ENCODE results near the gene TBX18.

Gene TBX18

DNA sequence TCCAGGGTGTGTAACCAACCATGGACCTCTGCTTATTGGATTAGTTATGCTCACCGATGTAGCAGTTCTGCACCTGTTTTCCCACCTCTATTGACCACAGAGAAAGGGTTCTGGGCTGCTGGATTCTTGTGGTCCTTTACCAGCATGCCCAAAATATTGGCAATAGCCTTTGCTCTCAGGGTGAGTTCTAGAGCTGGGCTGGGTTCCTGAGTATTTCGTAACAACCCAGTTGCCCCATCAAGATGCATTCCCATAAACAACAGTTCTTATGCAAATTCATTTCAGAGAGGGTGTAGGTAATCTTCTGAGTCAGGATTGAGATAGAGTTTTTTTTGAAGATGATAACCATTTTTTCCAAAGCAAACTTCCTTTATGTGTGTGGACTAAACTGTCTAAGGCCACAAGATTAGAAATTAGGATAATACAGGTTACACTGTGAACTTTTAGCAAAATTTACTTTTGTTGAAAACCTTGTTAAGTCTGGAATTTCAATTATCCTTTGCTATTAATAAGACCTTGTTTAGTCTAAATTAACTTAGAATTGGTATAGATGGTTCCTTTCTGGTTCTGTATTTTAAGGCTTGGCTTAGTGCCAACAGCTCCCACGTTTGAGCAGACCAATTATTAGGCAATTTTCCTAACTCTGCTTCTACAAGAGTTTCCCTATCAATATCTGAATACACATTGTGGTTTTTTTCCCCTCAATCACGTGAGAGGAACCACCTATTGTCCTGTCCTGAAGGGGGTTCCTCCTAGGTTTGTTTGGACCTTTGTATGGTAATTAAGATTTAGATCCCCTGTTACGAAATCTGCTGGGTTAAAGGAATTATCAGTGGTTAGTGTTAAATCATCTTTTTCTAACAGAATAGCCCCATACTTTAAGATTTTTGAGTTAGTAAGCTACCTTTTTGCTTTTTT, 46.1 kb downstream of the TBX18 start:
- Histone ChIP-seq H3K27me3 (ENCODE audit: control insufficient read depth, insufficient read depth, low read length) (no peaks in the 10 kb centered on the region), H3K9me3 (ENCODE audit: control insufficient read depth, low read length) (no peaks in the 10 kb centered on the region), H3K4me1 (no peaks in the 10 kb centered on the region), H3K9ac (no peak overlapping the region), H3K4me2 (ENCODE audit: low read length) (no peak overlapping the region), H2AFZ (no peak overlapping the region), H3K36me3 (ENCODE audit: control insufficient read depth, insufficient read depth, low read length) (no peaks in the 10 kb centered on the region), H3K79me2 (no peaks in the 10 kb centered on the region), H3K4me3 (ENCODE audit: low read depth, low read length) (no peak overlapping the region), H3K27ac (no peak overlapping the region)
- TF ChIP-seq, protein P1, sequence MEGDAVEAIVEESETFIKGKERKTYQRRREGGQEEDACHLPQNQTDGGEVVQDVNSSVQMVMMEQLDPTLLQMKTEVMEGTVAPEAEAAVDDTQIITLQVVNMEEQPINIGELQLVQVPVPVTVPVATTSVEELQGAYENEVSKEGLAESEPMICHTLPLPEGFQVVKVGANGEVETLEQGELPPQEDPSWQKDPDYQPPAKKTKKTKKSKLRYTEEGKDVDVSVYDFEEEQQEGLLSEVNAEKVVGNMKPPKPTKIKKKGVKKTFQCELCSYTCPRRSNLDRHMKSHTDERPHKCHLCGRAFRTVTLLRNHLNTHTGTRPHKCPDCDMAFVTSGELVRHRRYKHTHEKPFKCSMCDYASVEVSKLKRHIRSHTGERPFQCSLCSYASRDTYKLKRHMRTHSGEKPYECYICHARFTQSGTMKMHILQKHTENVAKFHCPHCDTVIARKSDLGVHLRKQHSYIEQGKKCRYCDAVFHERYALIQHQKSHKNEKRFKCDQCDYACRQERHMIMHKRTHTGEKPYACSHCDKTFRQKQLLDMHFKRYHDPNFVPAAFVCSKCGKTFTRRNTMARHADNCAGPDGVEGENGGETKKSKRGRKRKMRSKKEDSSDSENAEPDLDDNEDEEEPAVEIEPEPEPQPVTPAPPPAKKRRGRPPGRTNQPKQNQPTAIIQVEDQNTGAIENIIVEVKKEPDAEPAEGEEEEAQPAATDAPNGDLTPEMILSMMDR (IDR thresholded peaks at IDR 0.05), result no peak

DNA sequence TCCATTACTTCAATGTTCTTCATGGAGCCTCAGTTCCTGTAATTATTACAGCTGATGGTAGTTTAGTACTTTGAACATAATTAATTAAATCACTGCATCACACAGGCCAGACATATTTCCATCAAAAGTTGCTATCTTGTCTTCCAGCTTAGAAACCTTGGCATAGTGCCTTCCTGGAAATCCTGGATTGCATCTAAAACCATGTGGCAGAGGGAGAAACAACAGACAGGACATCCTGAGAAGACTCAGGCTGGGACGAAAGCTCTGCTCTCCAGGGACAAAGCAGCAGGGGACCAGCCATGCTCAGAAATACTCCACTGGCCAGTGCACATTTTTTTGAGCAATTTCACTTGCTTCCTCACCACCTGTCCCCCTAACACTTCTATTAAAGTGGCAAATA, 55.3 kb downstream of the TBX18 start:
- TF ChIP-seq, protein P1 (IDR thresholded peaks at IDR 0.05), result no peak
- Histone ChIP-seq H3K4me1 (no peaks in the 10 kb centered on the region), H3K4me3 (ENCODE audit: low read depth, low read length) (no peak overlapping the region), H3K79me2 (no peaks in the 10 kb centered on the region), H3K9me3 (ENCODE audit: control insufficient read depth, low read length) (no peaks in the 10 kb centered on the region), H3K27ac (no peak overlapping the region), H2AFZ (no peak overlapping the region), H3K27me3 (ENCODE audit: control insufficient read depth, insufficient read depth, low read length) (no peaks in the 10 kb centered on the region), H3K9ac (no peak overlapping the region), H3K36me3 (ENCODE audit: control insufficient read depth, insufficient read depth, low read length) (no peaks in the 10 kb centered on the region), H3K4me2 (ENCODE audit: low read length) (no peak overlapping the region)

DNA sequence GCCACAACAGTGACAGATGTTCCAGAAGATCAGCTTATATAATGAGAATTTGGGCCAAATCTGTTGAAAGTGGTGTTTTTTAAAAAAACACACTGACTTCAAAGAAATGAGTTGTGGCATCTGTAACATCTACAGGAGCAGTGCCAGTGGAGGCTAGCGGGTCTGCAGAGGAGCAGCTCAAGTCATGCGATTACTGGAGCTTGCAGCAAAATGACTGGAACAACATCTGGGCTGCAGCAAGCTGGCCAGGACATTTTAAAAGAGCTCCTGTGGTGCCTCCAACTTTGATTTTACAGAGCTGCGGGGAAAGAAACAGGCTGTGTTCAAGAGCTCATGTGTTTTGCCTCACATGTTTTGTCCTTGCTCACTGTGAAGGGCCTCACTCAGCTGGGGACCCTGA, 57.2 kb downstream of the TBX18 start:
- Histone ChIP-seq H3K9me3 (ENCODE audit: control insufficient read depth, low read length) (no peaks in the 10 kb centered on the region), H3K9ac (no peak overlapping the region), H3K4me2 (ENCODE audit: low read length) (no peak overlapping the region), H2AFZ (no peak overlapping the region), H3K4me3 (ENCODE audit: low read depth, low read length) (no peak overlapping the region), H3K27ac (no peak overlapping the region), H3K27me3 (ENCODE audit: control insufficient read depth, insufficient read depth, low read length) (no peaks in the 10 kb centered on the region), H3K4me1 (no peaks in the 10 kb centered on the region), H3K36me3 (ENCODE audit: control insufficient read depth, insufficient read depth, low read length) (no peaks in the 10 kb centered on the region), H3K79me2 (no peaks in the 10 kb centered on the region)
- TF ChIP-seq, protein P1 (IDR thresholded peaks at IDR 0.05), result no peak

DNA sequence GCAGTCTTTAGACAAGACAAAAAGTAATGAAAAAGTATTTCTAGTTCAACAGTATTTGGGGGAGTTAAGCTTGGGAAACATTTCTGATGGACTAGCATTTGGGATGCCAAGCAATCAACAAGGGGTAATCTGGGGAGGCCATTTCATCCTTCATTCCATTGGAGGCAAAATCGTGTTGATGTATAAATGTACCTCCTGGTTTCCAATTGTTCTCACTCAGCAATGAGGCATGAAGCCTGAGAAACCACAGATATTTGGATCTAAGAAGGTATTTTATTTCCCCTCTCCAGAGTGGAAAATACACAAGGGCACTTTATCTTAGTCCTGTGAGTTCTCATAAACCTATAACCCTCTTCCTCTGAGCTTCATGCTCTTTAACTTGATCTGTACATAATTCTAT, 68.2 kb downstream of the TBX18 start:
- TF ChIP-seq, protein P1 (IDR thresholded peaks at IDR 0.05), result no peak
- Histone ChIP-seq H3K4me3 (ENCODE audit: low read depth, low read length) (no peak overlapping the region), H3K9ac (no peak overlapping the region), H2AFZ (no peak overlapping the region), H3K79me2 (no peaks in the 10 kb centered on the region), H3K36me3 (ENCODE audit: control insufficient read depth, insufficient read depth, low read length) (no peaks in the 10 kb centered on the region), H3K4me1 (no peaks in the 10 kb centered on the region), H3K27ac (no peak overlapping the region), H3K27me3 (ENCODE audit: control insufficient read depth, insufficient read depth, low read length) (no peaks in the 10 kb centered on the region), H3K4me2 (ENCODE audit: low read length) (no peak overlapping the region), H3K9me3 (ENCODE audit: control insufficient read depth, low read length) (no peaks in the 10 kb centered on the region)
